Gastroesophageal sphincter (tissue), 4 donors: ENCODE results near the gene ANKRD13B. TPM values are rescaled to one million over a fixed set of nuclear protein-coding genes. Genes with fewer than 3 reads are reported as not detected.

Source experiments
- ATAC-seq: fragments of 150-250 bp; one replicate; pipeline ENCODE4 v1.9.1; 2016; ENCODE audit warnings: mild to moderate bottlenecking, moderate library complexity
- H3K27ac ChIP-seq, 4 donors: fragments of 200-600 bp; sonication (generic) in 3 of 4; 1 replicate in 3 of 4; 2 replicates in 1 of 4; pipeline ENCODE4 v1.5.1; 2016 to 2019
- H3K27me3 ChIP-seq: fragments of 200-600 bp; sonication (generic); one replicate; pipeline ENCODE4 v1.5.1; 2019
- H3K36me3 ChIP-seq, 2 donors: fragments of 200-600 bp; sonication (generic); one replicate each; pipeline ENCODE4 v1.5.1; 2019; ENCODE audit warnings: control low read depth in 1 of 2
- H3K4me1 ChIP-seq, 3 donors: fragments of 200-600 bp; sonication (generic); 1 replicate in 2 of 3; 2 replicates in 1 of 3; pipeline ENCODE4 v1.5.1; 2016 to 2019; ENCODE audit warnings: control low read depth in 2 of 3
- H3K4me3 ChIP-seq, 2 donors: fragments of 200-600 bp; sonication (generic); one replicate each; pipeline ENCODE4 v1.5.1; 2019; ENCODE audit warnings: mild to moderate bottlenecking in 1 of 2, moderate library complexity in 1 of 2
- H3K9me3 ChIP-seq, 3 donors: fragments of 200-600 bp; sonication (generic); one replicate each; pipeline ENCODE4 v1.5.1; 2017 to 2019; ENCODE audit warnings: control low read depth in 2 of 3
- CTCF ChIP-seq, 4 experiments: fragments of 200-600 bp in 2 of 4; fragments of 450-650 bp in 2 of 4; sonication (generic) in 1 of 4; IDR thresholded peaks; one replicate each; pipeline ENCODE4 v1.5.1; 2017 to 2019; ENCODE audit warnings: antibody characterized with exemption in 4 of 4, mild to moderate bottlenecking in 2 of 4, moderate library complexity in 2 of 4
- EP300 ChIP-seq: sonication (generic); formaldehyde crosslinking; IDR thresholded peaks from one replicate; pipeline ENCODE4 v1.6.1; 2017; ENCODE audit warnings: antibody characterized with exemption, mild to moderate bottlenecking
- POLR2A ChIP-seq, 2 donors: fragments of 450-650 bp; IDR thresholded peaks; one replicate each; pipeline ENCODE4 v1.6.1; 2017; ENCODE audit warnings: antibody characterized with exemption in 2 of 2, mild to moderate bottlenecking in 2 of 2, moderate library complexity in 1 of 2
- POLR2AphosphoS5 ChIP-seq: sonication (generic); formaldehyde crosslinking; IDR thresholded peaks from one replicate; pipeline ENCODE4 v1.6.1; 2017; ENCODE audit warnings: antibody characterized with exemption
- whole genome bisulfite sequencing, 2 donors: methylation state at CpG; one replicate each; pipeline ENCODE4 v1.1.5; 2018; ENCODE audit warnings: low coverage in 1 of 2; 5-methylcytosine and 5-hydroxymethylcytosine counted together
- total RNA-seq, 4 donors: library from RNA; depleted of rRNA; stranded (reverse); fragments of >200 nt; gene quantifications; one replicate each; pipeline ENCODE4 v1.1.0, GENCODE V29; 2016

Gene ANKRD13B
- total RNA-seq, 4 donors from 2014 or later, result 4.4 to 22.8 (median 10.0) TPM

- 60 to 90% methylated on average over 1 to 2 of the region's 8 CpGs for WGBS, 2 donors
- H3K27me3 ChIP-seq, result no peaks in the 10 kb centered on the region
- no peak for ATAC-seq
- peaks cover 0 to 92% (median 40%) of the 10 kb centered on the region in 3 donors for H3K4me1 ChIP-seq
- peak overlapping the region in 1 of 2 donors; percentile 39 for H3K4me3 ChIP-seq
- no peaks in the 10 kb centered on the region for H3K9me3 ChIP-seq
- peak overlapping the region in 3 of 4 donors; percentile 79 to 90 (median 89) for H3K27ac ChIP-seq
- TF ChIP-seq EP300, result no peak
- TF ChIP-seq CTCF (IDR thresholded peaks at IDR 0.05), result no peak
- no peak for TF ChIP-seq POLR2AphosphoS5
- peak in 1 of 2 donors; percentile 35 for TF ChIP-seq POLR2A (IDR thresholded peaks at IDR 0.05)
- peaks cover 0 to 35% of the 10 kb centered on the region in 2 donors for H3K36me3 ChIP-seq
Measured at GRCh38 chr17:29585080-29585751, 7.7 kb upstream of the ANKRD13B start.

- no peak for TF ChIP-seq CTCF (IDR thresholded peaks at IDR 0.05)
- no peak for TF ChIP-seq POLR2AphosphoS5
- no peak for TF ChIP-seq EP300
- H3K36me3 ChIP-seq, result peaks cover 0 to 20% of the 10 kb centered on the region in 2 donors
- no peaks in the 10 kb centered on the region for H3K9me3 ChIP-seq
- no peak for ATAC-seq
- WGBS, 2 donors, result no CpG with 5 or more reads among the region's 9 CpGs
- no peaks in the 10 kb centered on the region for H3K27me3 ChIP-seq
- peaks cover 0 to 92% (median 56%) of the 10 kb centered on the region in 3 donors for H3K4me1 ChIP-seq
- peak overlapping the region in 3 of 4 donors; percentile 89 to 98 (median 90) for H3K27ac ChIP-seq
- peak overlapping the region in 1 of 2 donors; percentile 89 for H3K4me3 ChIP-seq
Measured at GRCh38 chr17:29586676-29587469, 6.1 kb upstream of the ANKRD13B start.

- no peak for TF ChIP-seq CTCF (IDR thresholded peaks at IDR 0.05)
- peak overlapping the region in 3 of 4 donors; percentile 89 to 98 (median 90) for H3K27ac ChIP-seq
- H3K36me3 ChIP-seq, result peaks cover 0 to 13% of the 10 kb centered on the region in 2 donors
- WGBS, 2 donors, result 80% methylated on average over 1 of the region's 6 CpGs; no CpG with 5 or more reads in 1 of the 2 donors
- H3K27me3 ChIP-seq, result no peaks in the 10 kb centered on the region
- ATAC-seq, result no peak
- H3K4me3 ChIP-seq, result peak overlapping the region in 1 of 2 donors; percentile 89
- H3K4me1 ChIP-seq, result peaks cover 0 to 92% (median 63%) of the 10 kb centered on the region in 3 donors
- H3K9me3 ChIP-seq, result no peaks in the 10 kb centered on the region
Measured at GRCh38 chr17:29587591-29587990, 5.3 kb upstream of the ANKRD13B start.

GRCh38 chr17:29588017-29588561 lies 4.8 kb upstream of the ANKRD13B start:
- Histone ChIP-seq H3K4me3 (peak overlapping the region; percentile 80 to 89), H3K4me1 (peaks cover 0 to 91% (median 65%) of the 10 kb centered on the region in 3 donors), H3K27me3 (no peaks in the 10 kb centered on the region), H3K27ac (peak overlapping the region; percentile 56 to 98 (median 90)), H3K36me3 (peaks cover 0 to 8% of the 10 kb centered on the region in 2 donors), H3K9me3 (no peaks in the 10 kb centered on the region)
- ATAC-seq, result no peak
- no CpG with 5 or more reads among the region's 8 CpGs for WGBS, 2 donors
- TF ChIP-seq POLR2AphosphoS5, result no peak
- no peak for TF ChIP-seq POLR2A (IDR thresholded peaks at IDR 0.05)
- TF ChIP-seq EP300, result no peak
- TF ChIP-seq CTCF (IDR thresholded peaks at IDR 0.05), result no peak
